ENCODE results near the gene MAP3K20.

Gene MAP3K20

GRCh38 chr2:173132531-173132930, 56.9 kb downstream of the MAP3K20 start:
- no peak for DNase-seq (ENCODE audit: low read depth in 2 of 2)
- TF ChIP-seq CTCF (IDR thresholded peaks at IDR 0.05; ENCODE audit: low read depth, low read length), result no peak
- no peak overlapping the region for H3K4me3 ChIP-seq (replicated peaks in 1 of 2; ENCODE audit: low read depth in 2 of 2, low read length in 2 of 2)

- DNase-seq (ENCODE audit: low read depth in 2 of 2), result peak; percentile 54 to 66
- no peak overlapping the region for H3K4me3 ChIP-seq (replicated peaks in 1 of 2; ENCODE audit: low read depth in 2 of 2, low read length in 2 of 2)
- TF ChIP-seq CTCF (IDR thresholded peaks at IDR 0.05; ENCODE audit: low read depth, low read length), result no peak
Observed at GRCh38 chr2:173134703-173135102, 59.1 kb downstream of the MAP3K20 start.

GRCh38 chr2:173136067-173136466, 60.4 kb downstream of the MAP3K20 start:
- no peak for DNase-seq (ENCODE audit: low read depth in 2 of 2)
- no peak overlapping the region for H3K4me3 ChIP-seq (replicated peaks in 1 of 2; ENCODE audit: low read depth in 2 of 2, low read length in 2 of 2)
- TF ChIP-seq CTCF (IDR thresholded peaks at IDR 0.05; ENCODE audit: low read depth, low read length), result no peak

- no peak overlapping the region for H3K4me3 ChIP-seq (replicated peaks in 1 of 2; ENCODE audit: low read depth in 2 of 2, low read length in 2 of 2)
- no peak for DNase-seq (ENCODE audit: low read depth in 2 of 2)
- TF ChIP-seq CTCF (IDR thresholded peaks at IDR 0.05; ENCODE audit: low read depth, low read length), result no peak
Observed at GRCh38 chr2:173136599-173136998, 61.0 kb downstream of the MAP3K20 start.

GRCh38 chr2:173137610-173138009, 62.0 kb downstream of the MAP3K20 start:
- no peak for DNase-seq (ENCODE audit: low read depth in 2 of 2)
- no peak for TF ChIP-seq CTCF (IDR thresholded peaks at IDR 0.05; ENCODE audit: low read depth, low read length)
- no peak overlapping the region for H3K4me3 ChIP-seq (replicated peaks in 1 of 2; ENCODE audit: low read depth in 2 of 2, low read length in 2 of 2)

GRCh38 chr2:173138962-173139361, 63.3 kb downstream of the MAP3K20 start:
- no peak overlapping the region for H3K4me3 ChIP-seq (replicated peaks in 1 of 2; ENCODE audit: low read depth in 2 of 2, low read length in 2 of 2)
- no peak for TF ChIP-seq CTCF (IDR thresholded peaks at IDR 0.05; ENCODE audit: low read depth, low read length)
- DNase-seq (ENCODE audit: low read depth in 2 of 2), result peak in 1 of 2 donors; percentile 26

GRCh38 chr2:173141666-173142065, 66.0 kb downstream of the MAP3K20 start:
- no peak overlapping the region for H3K4me3 ChIP-seq (replicated peaks in 1 of 2; ENCODE audit: low read depth in 2 of 2, low read length in 2 of 2)
- no peak for DNase-seq (ENCODE audit: low read depth in 2 of 2)
- no peak for TF ChIP-seq CTCF (IDR thresholded peaks at IDR 0.05; ENCODE audit: low read depth, low read length)

Measured in cardiac fibroblast (primary cell).